Limb (tissue), 2 donors: ENCODE data around the gene ADAMTS2.
"Not testable (repeated sequence)": the region's sequence is repeated elsewhere in the genome, so short reads cannot be mapped to it uniquely, and the experiment has no call there.

Source experiments
- DNase-seq, 2 donors: peaks; one replicate each; pipeline ENCODE4 v3.0.0-alpha.2; 2016; ENCODE audit errors: extremely low spot score in 2 of 2

The ADAMTS2 gene

DNA sequence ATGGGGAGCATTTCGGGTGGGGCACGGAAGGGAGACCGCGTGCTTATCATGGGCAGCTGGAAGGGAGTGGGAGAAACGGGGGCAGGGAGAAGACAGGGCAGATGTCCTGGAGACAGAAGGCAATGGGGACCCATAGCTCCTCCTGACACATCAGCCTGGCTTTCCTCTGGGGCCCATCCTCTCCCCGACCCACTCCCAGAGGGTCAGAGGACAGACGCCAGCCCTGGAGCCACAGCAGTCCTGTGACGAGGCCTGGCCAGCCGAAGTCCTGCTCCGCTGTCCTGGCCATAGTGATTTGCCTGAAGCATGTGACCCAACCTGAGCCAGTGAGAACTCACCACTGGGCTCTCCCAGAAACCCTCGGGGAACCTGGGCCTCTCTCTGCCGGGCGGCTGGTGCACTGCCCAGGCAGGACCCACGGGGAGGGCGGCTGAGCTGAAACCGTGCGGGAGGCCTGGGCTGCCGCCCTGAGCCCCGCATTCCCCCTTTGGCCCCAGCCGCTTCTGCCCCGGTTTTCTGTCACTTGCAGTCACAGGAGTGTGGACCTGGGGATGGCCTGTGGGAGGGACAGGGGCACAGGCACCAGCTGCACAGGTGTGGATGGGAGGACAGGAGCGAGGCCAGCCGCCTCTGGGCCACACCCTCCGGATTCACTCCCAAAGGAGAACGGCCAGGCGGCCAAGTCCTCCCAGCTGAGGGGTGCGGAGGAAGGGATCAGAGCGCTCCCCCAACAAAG is 19.8 kb downstream of the ADAMTS2 start:
- DNase-seq = no peak

GRCh38 chr5:179324760-179325295 is 20.4 kb downstream of the ADAMTS2 start:
- DNase-seq = no peak

DNA sequence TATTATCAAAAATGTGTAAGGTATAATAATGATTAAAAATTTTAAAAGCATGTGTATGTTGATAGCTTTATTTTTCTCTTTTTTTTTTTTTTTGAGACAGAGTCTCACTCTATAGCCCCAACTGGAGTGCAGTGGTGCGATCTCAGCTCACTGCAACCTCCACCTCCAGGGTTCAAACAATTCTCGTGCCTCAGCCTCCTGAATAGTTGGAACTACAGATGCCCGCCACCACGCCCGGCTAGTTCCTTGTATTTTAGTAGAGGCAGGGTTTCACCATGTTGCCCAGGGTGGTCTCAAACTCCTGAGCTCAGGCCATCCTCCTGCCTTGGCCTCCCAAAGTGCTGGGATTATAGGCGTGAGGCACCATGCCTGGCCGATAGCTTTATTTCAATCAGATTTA is 20.9 kb downstream of the ADAMTS2 start:
- not testable (repeated sequence) for DNase-seq

DNA sequence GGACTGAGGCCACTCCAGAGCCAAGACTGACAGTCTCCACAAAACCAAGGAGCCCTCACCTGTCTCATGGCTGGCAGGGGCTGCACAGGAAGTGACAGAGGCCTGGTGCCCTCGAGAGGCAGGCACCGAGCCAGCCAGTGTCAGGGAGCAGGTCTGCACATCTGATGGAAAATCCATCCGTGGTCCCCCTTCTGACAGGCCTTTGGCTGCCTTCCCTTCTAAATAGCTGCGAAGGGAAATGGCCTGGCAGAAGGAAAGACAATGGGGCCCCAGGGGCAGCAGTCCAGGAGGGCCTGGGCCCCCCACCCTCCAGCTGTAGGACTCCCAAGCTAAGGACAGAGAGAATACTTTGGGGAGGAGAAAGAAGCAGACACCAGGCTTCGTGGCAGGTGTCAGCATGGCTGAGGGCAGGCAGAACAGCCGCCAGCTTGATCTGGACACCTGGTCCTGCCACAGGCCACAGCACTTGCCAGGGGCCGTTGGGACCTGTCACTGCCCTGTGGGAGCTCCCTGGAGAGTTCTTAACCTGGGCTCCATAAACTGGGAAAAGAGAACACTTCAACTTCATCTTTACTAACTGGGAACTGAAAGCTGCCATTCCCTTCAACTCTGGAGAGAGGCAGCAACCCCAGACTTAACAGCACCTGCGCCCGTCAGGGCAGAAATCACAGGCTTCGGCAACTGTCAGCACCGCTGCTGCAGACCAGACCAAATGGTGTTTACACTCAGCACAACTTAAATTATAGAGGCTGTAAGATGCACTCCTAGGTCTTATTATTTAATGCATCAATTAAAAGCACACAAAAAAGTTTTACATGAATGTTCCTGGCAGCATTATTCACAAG is 22.0 kb downstream of the ADAMTS2 start:
- no peak for DNase-seq

DNA sequence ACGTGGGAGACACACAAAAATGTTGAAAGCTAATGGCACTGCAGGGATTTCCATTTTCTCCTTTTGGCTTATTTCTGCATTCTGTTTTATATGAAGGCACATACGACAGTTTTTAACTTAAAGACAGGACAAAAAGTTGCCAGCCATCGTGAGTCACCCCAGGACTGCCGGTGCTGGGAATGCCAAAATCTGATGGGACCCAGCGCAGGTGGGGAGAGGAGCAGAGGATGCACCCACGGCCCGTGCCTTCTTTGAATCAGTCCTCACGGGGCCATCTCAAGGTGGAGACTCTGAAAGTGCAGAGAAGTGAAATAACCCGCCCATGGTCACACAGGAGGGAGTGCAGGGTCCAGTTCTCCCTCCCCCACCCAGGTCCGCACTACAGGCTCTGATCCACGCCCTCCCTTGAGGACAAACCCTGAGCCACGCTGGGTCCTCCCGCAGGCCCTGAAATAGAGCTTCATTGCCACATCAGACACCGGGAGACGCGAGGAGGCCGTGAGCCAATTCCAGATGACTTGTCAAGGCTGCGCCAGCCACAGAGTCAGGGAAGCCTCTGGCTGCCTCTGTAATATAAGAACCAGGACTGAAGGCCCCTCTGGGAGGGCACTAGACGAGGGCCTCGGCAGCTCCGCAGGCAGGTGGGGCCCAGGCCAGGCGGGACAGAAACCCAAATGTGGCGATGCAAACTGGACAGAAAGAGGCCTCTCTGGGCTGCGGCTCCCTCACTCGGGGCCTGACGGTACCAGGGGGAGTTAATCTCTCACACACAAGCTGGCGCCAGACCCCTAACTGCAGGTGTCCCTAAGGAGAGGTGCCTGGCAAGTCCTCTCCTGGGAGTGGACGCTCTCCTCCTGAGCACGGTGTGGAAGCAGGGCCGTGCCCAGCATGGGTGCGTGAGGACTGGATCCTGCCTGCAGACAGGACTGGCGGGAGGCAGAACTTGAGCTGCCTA is 22.9 kb downstream of the ADAMTS2 start:
- DNase-seq = no peak

DNA sequence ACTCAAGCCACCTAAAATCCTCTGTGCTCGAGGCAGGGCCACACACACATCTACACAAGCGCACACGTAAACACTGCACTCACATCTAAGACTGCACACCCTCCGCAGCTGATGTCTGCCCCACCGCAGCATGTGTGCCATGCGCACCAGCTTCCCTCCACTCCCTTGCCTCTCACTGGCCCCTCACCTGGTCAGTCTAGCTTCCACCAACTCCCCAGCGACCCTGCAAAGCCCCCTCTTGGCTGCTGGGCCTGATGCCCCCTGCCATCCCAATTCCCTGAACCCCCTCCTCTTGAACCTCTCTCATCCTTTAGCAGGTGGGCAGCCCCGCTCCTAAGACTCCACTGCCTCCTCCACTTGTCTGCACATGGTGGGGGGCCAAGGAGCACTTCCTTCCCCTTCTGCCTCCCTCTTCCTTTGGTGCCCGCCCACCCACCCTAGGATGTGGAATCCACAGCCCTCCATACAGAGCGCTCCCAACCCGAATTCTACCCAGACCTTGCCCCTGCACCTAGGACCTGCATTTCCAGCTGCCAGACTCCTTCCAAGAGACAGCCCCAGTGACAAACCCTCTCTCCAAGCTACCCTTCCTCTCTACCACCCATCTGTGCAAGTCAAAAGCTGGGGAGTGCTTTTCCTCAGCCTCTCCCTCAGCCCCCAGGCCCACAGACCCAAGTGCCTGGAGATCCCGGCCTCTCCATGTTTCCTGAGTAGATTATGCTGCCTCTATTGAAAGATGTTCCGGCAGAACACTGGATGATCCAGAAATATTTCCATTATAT is 23.9 kb downstream of the ADAMTS2 start:
- DNase-seq = no peak

- no peak for DNase-seq
Observed at GRCh38 chr5:179319741-179320281, 25.4 kb downstream of the ADAMTS2 start.

DNA sequence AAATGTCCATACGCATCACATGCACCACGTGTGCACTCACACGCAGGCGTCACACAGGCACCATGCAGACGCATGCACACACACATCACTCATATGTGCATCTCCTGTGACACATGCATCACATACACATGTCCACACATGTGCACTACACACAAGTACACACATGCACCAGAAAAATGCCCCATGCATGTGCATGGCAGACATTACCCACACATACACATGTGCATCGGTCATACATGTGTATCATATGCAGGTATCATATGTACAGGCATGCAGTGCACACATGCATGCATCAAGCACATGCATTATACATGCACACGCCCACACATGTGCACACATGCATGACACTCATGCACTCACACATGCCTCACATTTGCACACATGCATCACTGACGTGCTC is 26.1 kb downstream of the ADAMTS2 start:
- no peak for DNase-seq

GRCh38 chr5:179318221-179318955 is 26.9 kb downstream of the ADAMTS2 start:
- DNase-seq = peak; percentile 62 to 66

- no peak for DNase-seq
Observed at GRCh38 chr5:179317411-179318220, 27.6 kb downstream of the ADAMTS2 start.

GRCh38 chr5:179316982-179317381 is 28.3 kb downstream of the ADAMTS2 start:
- no peak for DNase-seq

GRCh38 chr5:179316111-179316551 is 29.1 kb downstream of the ADAMTS2 start:
- no peak for DNase-seq

DNA sequence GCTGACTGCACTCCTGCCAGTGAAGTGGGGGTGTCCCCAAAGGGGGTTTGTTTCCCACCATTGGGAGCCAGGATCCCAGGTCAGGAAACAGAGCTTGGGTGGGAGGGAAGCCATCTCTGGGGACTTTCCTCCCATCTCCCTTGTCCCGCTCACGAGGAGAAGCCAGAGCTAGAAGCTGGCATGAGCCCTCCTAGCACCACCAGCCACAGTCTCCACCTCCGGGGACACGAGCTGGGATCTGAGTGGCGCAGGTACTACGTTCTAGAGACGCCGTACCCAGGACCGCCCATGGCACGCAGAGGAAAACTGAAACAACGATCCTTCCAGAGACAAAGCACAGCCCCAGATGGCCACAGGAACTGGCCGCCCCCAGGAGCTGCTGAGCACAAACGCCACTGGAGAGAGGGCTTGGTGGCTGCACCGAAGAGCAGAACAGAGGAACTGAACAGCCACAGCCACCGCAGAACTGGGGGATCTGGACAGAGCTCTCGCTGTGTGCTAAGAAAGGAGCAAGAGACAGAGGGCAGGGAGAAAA is 29.8 kb downstream of the ADAMTS2 start:
- no peak for DNase-seq

DNA sequence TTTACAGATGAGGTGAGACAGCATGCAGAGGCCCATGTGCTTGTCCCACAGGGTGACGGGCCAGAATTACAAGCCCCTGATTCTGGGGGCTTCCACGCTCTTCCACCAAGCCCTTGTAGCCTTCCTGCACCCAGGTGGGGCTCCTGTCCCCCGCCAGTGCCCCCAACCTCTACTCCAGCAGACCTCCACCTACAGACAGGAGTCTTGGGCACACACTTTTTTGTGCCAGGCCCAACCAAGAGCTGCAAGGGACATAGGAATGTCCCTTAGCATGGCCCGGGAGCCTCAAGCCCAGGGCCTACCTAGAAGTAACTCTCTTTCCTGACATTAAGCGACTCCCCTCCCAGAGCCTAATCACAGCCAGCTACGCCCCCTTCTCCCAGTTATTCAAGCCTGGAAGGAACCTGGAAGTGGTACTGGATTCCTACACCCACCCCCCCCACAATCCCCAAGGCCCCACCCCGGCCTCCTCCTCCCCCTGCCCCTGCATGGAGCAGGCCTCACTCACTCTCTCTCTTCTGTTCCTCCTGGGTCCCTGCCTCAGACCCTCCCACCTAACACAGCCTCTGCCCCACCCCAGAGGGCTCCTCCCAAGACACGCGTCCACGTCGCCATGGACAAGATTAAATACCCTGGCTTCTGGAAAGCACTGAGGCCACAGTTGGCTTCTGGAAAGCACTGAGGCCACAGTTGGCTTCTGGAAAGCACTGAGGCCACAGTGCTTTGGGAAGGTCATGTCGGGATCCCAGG is 30.5 kb downstream of the ADAMTS2 start:
- no peak for DNase-seq

DNA sequence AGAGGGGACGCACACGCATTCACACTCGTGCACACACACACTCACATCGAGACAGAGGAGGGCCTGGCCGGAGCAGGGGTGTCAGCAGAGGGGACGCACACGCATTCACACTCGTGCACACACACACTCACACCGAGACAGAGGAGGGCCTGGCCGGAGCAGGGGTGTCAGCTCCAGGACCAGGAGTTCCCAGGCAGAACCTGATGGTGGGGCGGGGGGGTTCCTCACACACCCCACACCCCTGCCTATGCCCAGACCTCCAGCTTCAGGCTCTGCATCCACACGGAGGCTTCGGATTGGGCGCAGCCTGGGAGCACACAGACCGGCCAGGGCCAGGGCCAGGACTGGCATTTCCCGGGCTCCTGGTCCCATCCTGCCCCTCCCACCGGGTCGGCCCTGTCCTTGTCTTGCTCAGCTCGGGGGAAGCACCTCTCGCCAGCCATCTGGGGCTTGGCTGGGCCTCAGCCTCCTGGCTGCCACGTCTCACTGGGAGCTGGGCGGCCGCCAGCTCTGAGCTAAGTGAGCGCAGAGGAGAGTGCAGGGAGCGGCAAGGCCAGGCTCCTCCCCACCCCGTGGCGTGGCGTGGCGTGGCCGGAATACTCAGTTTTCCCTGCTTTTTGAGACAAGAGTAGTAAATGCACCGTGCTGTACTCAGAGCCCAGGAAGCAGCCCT is 31.3 kb downstream of the ADAMTS2 start:
- peak; percentile 55 to 84 for DNase-seq

GRCh38 chr5:179312557-179313235 is 32.6 kb downstream of the ADAMTS2 start:
- no peak for DNase-seq

DNA sequence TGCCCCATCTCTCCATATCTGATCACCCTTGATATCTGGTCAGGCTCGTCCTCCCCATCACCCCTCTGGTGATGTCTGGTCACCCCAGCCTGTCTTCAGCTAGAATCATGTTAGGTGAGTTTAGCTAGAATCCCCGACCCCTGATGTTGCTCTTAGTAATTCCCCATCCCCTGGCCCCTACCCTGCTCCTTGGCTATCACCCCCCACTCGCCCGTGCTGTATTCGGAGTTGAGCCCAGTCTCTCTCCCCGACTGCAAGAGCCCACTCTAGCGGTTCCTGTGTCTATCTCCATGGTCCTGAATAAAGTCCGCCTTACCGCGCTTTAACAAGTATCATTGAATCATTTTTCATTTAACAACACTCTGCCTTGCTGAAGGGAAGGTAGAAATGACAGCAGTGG is 33.7 kb downstream of the ADAMTS2 start:
- no peak for DNase-seq
